ENCODE measurements around the gene UGT1A1. TPM values are rescaled to one million over a fixed set of nuclear protein-coding genes. Genes with fewer than 3 reads are reported as not detected.
"Not testable (repeated sequence)": the region's sequence is repeated elsewhere in the genome, so short reads cannot be mapped to it uniquely, and the experiment has no call there.

Gene UGT1A1
- total and polyA plus RNA-seq, 10 donors, result not detected

DNA sequence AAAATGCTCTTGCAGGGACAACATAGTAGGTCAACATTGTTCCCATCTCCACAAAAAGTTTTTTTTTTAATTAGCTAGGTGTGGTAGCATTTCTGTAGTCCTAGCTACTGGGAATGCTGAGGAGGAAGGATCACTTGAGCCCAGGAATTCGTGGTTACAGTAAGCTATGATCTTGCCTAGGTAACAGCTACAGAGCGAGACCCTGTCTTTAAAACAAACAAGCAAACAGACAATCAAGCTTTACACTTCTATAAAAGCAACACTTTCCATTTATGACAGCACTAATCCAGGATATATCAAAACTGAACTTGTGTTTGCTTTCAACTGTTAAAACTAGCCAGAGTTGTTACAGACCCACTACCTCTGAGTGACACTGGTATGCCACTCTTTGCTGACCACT lies 19.2 kb upstream of the UGT1A1 start:
- no peaks in the 10 kb centered on the region for H3K9me3 ChIP-seq
- TF ChIP-seq POLR2A (IDR thresholded peaks at IDR 0.05) (no peak), POLR2AphosphoS5 (IDR thresholded peaks at IDR 0.05) (no peak)
- TF ChIP-seq, protein P1, sequence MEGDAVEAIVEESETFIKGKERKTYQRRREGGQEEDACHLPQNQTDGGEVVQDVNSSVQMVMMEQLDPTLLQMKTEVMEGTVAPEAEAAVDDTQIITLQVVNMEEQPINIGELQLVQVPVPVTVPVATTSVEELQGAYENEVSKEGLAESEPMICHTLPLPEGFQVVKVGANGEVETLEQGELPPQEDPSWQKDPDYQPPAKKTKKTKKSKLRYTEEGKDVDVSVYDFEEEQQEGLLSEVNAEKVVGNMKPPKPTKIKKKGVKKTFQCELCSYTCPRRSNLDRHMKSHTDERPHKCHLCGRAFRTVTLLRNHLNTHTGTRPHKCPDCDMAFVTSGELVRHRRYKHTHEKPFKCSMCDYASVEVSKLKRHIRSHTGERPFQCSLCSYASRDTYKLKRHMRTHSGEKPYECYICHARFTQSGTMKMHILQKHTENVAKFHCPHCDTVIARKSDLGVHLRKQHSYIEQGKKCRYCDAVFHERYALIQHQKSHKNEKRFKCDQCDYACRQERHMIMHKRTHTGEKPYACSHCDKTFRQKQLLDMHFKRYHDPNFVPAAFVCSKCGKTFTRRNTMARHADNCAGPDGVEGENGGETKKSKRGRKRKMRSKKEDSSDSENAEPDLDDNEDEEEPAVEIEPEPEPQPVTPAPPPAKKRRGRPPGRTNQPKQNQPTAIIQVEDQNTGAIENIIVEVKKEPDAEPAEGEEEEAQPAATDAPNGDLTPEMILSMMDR (IDR thresholded peaks at IDR 0.05 in 8 of 11, conservative IDR thresholded peaks at IDR 0.05 in 3 of 11), result no peak
- DNase-seq, result no peak
- WGBS, 5 donors, result 62 to 72% (median 71%) methylated on average over 2 of the region's 2 CpGs
- H3K4me1 ChIP-seq, result no peaks in the 10 kb centered on the region
- no peaks in the 10 kb centered on the region for H3K36me3 ChIP-seq
- no peak overlapping the region for H3K27ac ChIP-seq
- intact Hi-C loops (cut with DNase I; ENCODE audit: low total_unique reads), result no loop called here
- peaks cover 0 to 10% (median 0%) of the 10 kb centered on the region in 7 donors for H3K27me3 ChIP-seq (replicated peaks in 1 of 7)
- no peak overlapping the region for H3K4me3 ChIP-seq

DNA sequence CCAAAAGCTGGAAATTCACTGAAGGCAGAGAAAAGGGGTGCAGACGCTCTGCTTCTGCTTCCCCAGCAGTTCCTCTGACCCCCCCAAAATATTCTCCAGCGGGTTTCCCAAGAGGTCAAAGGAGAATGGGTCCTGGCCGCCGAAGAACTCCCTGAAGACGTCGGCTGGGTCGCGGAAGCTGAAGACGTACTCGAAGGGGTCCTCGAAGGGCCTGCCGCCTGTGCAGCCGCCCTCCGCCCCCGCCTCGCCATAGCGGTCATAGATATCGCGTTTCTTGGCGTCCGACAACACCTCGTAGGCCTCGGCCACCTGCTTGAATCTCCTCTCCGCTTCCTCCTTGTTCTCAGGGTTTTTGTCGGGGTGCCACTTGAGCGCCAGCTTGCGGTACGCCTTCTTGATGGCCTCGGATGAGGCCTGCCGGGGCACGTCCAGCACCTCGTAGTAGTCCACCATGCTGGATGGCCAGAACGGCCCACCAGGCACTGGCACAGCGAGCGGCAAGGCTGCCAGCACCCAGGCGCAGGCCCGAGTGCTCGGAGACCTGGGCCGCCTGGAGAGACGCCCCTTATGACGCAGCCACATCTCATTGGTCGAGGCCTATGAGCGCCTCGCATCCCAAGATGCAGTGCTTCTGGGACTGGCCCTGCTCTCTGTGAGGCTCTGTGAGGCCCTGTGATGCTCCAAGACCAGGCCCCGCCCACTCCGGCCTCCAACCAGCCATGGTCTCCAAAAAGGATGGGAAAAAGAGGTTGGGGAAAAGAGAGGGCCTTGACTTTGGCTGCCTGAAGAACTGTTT lies 16.4 kb upstream of the UGT1A1 start:
- Histone ChIP-seq H3K4me3 (no peak overlapping the region), H3K27me3 (replicated peaks in 1 of 7) (peaks cover 0 to 6% (median 0%) of the 10 kb centered on the region in 7 donors), H3K36me3 (no peaks in the 10 kb centered on the region), H3K27ac (no peak overlapping the region), H3K9me3 (no peaks in the 10 kb centered on the region), H3K4me1 (no peaks in the 10 kb centered on the region)
- intact Hi-C loops (cut with DNase I; ENCODE audit: low total_unique reads), result no loop called here
- TF ChIP-seq, protein P1 (IDR thresholded peaks at IDR 0.05 in 8 of 11, conservative IDR thresholded peaks at IDR 0.05 in 3 of 11), result no peak
- TF ChIP-seq POLR2A (IDR thresholded peaks at IDR 0.05) (no peak), POLR2AphosphoS5 (IDR thresholded peaks at IDR 0.05) (no peak)
- 93 to 95% (median 94%) methylated on average over 42 to 46 of the region's 46 CpGs for WGBS, 5 donors
- no peak for DNase-seq

DNA sequence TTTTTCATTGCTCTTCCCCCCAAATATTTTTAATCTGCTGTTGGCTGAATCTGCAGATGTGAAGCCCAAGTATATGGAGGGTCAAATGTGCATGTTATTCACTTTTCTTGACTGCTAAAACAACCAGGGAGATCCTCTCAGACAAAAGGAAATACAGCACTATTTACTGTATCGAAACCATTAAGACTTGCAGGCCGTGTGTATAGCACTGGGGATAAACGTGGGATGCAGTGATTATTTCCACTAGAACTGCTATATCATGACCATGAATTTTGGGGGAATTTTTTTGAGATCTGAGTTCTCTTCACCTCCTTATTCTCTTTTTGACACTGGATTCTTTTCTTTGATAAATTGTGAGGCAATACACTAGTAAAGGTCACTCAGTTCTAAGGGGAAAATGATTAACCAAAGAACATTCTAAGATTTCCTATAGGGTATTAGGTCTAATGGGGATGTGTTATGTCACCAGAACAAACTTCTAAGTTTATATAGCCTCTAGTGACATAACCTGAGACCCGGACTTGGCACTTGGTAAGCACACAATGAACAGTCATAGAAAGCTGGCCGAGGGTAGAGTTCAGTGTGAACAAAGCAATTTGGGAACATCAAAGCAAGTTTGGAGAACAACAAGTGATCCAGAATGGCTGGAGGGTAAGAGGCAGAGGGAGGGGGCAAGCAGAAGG lies 14.9 kb upstream of the UGT1A1 start:
- H3K27me3 ChIP-seq (replicated peaks in 1 of 7), result peaks cover 0 to 4% (median 0%) of the 10 kb centered on the region in 7 donors
- DNase-seq, result no peak
- H3K4me3 ChIP-seq, result no peak overlapping the region
- peaks cover 0 to 5% (median 2%) of the 10 kb centered on the region in 8 donors for H3K9me3 ChIP-seq
- 74 to 87% (median 79%) methylated on average over 5 of the region's 5 CpGs for WGBS, 5 donors
- no peak overlapping the region for H3K27ac ChIP-seq
- H3K4me1 ChIP-seq, result no peaks in the 10 kb centered on the region
- intact Hi-C loops (cut with DNase I; ENCODE audit: low total_unique reads), result no loop called here
- TF ChIP-seq, protein P1 (IDR thresholded peaks at IDR 0.05 in 8 of 11, conservative IDR thresholded peaks at IDR 0.05 in 3 of 11), result no peak
- TF ChIP-seq POLR2AphosphoS5 (IDR thresholded peaks at IDR 0.05) (no peak), POLR2A (IDR thresholded peaks at IDR 0.05) (no peak)
- no peaks in the 10 kb centered on the region for H3K36me3 ChIP-seq

DNA sequence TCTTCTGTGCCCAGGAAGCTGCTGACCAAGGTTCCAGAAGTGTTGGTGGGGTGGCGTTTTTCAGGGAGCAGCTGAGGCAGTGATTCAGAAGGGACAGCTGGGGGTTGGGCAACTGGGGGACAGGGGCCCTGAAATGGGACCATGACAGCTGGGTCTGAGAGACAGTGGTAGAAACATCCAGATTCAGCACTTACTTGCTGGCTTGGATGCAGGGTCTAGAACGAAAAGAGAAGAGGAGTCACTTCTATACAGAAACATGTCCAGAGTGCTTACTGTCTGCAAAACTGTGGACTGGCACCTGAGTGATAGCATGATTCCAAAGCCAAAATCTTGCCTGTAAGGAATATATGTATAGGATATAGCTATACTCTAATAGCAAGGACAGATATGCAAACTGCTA lies 14.2 kb upstream of the UGT1A1 start:
- H3K36me3 ChIP-seq; H3K27ac ChIP-seq; H3K27me3 ChIP-seq (replicated peaks in 1 of 7); H3K4me3 ChIP-seq; H3K4me1 ChIP-seq; intact Hi-C loops (cut with DNase I; ENCODE audit: low total_unique reads); DNase-seq: not testable (repeated sequence)
- 56 to 80% (median 75%) methylated on average over 2 of the region's 2 CpGs for WGBS, 5 donors
- peaks cover 0 to 11% (median 8%) of the 10 kb centered on the region in 8 donors for H3K9me3 ChIP-seq

Data from spleen (tissue), 11 donors.